Muscle of back (tissue), 11 donors: Measurements from ENCODE around the gene SND1. TPM values are rescaled to one million over a fixed set of nuclear protein-coding genes. Genes with fewer than 3 reads are reported as not detected.
"Not testable (repeated sequence)": the region's sequence is repeated elsewhere in the genome, so short reads cannot be mapped to it uniquely, and the experiment has no call there.

Experiments used
- DNase-seq, 3 donors: peaks; one replicate each; pipeline versions ENCODE4 v3.0.0 to v3.0.0-alpha.2; 2013
- polyA plus RNA-seq, 10 donors: library from polyadenylated mRNA; unstranded; fragments of 120-200 nt; gene quantifications; one replicate each; pipeline ENCODE4 v1.2.1, GENCODE V29; 2013; ENCODE audit not compliant: insufficient read length in 10 of 10

SND1 gene
- polyA plus RNA-seq, 10 donors = 79.0 to 120 (median 98.4) TPM

- no peak for DNase-seq
Measured at GRCh38 chr7:127650847-127651555, 993 bp upstream of the SND1 start.

- peak in 2 of 3 donors; percentile 7 to 43 for DNase-seq
Measured at GRCh38 chr7:127652333-127653248, 597 bp downstream of the SND1 start.

DNA sequence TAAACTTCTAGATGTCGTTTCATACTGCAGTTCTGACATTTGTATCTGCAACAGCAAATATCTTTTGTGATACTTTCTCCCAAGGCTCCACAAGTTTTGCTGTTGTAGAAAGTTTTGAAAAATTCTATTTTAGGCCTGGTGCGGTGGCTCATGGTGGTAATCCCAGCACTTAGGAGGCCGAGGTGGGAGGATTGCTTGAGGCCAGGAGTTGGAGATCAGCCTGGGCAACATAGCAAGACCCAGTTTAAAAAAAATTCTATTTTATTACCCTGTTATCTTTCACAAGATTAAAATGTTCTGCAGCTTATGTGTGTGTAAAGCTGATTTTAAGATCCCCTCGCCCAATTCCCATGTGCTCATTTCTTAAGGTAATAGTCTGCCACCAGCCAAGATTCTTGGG, 1.4 kb downstream of the SND1 start:
- no peak for DNase-seq

GRCh38 chr7:127654404-127655394, 2.7 kb downstream of the SND1 start:
- DNase-seq = peak in 1 of 3 donors; percentile 13

GRCh38 chr7:127655720-127656119, 3.7 kb downstream of the SND1 start:
- no peak for DNase-seq

DNA sequence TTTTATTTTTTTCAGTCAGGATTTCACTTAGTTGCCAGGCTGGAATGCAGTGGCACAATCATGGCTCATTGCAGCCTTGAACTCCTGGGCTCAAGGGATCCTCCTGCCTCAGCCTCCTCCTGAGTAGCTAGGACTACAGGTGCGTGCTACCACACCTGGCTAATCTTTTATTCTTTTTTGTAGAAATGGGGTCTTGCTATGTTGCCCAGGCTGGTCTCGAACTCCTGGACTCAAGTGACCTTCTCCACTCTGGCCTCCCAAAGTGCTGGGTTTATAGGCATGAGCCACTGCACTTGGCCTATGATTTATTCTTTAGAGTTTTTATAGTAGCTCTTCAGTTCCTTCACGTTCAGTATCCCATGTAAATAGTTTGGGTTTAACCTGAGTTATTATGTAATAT, 5.5 kb downstream of the SND1 start:
- no peak for DNase-seq

DNA sequence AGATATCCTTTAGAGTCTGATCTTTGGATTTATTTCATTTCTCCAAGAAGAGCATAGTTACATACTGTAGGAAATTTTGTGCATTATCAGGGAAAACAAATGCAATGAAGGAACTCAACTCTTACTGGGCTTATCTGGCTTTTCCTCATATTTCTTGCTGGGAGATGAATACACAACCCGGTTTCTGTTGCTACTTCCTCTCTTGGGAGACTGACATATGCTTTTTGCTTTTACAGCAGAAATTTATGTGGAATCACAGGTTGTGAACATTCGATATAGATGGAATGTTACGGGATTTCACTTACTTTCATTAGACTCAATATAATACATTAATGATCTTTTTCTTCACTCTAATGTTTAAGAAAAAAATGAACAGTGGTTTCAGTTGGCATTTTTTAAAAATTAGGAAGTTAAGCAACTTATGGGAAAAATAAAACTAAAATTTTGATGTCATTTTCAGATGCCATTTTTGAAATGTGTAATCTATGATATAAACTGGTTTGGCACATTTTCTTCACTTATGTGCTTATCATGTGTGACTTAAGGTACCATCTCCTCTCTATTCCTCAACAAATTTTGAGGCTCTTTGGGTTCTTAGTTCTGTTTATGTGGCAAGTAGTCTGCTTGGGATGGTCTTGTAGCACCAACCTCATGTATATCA, 7.1 kb downstream of the SND1 start:
- no peak for DNase-seq

DNA sequence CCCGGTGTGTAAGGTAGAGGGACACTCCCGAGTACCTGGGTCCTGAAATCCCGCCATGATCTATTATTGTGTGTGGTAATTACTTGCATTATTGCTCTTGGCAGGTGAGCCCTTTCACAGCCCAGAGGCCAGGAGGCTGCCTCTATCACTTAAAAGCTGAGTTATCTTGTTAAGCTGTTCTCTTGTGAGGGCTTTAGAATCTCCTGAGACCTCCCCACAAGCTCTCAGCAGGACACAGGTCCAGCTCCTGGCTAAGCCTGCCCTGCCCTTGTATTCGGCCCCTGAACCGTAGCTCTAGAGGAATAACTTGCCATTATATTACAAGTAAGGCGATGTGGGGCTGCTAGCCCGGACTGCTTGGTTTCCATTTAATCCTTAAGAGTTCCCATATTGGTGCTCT, 13.9 kb downstream of the SND1 start:
- no peak for DNase-seq

GRCh38 chr7:127666602-127667001, 14.6 kb downstream of the SND1 start:
- no peak for DNase-seq

DNA sequence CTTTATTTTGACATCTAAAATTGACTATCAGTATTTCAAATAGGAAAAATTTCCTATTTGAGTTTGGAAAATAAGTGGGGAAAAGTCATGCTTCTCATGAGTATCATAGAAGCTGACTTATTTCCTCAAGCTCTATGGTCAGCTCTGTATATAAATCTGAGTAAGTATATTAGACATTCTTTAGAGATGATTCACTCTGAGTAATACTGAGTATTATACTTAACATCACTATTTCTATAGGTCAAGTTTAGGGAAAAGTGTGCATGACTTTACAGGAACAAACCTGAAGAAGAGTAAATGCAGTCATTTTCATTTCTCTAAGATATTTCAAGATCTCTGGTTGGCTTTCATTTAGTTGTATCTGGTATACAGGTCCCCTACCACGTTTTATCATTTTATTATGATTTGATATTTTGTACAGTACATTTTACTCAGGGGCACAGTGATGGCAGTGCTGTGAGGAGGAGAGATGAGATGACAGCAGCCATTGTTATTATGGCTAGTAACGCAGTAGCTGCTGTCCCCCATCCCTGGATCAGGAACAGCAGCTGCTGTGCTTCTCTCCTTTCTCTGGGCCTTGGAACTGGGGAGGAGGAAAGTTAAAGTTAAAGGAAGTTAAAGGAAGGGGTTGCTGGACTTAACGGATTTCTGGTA, 15.2 kb downstream of the SND1 start:
- peak in 1 of 3 donors; percentile 40 for DNase-seq

DNA sequence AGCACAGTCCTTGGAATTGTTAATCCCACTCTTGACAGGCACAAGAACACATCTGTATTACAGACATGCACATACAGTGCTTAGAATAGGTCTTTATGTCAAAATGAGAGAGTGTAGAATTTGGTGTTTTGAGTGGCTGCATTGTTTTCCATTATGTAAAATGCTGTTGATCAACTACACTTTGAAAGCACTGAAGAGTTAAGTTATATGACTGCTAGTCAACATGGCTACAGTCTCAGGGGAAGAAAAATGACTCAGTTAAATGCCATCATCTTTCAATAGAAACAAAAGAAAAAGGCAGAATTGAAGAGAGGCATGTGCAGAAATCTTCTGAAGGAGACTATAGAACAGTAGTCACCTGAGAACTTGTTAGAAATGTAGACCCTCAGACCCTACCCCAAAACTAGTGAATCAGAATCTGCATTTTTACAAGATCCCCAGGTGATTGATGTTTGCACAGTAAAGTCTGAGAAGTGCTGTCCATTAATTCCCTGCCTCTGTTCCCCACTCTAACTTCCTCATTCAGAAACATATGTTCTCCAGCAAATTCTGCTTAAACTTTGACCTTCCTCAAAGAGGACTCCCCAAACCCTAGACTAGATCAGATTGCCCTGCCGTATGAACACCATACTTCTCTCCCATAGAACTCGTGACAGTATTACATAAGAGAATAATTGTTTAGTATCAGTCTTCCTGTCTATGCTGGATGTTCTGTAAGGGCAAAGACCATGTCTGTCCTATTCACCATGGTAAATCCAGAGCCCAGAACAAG, 16.0 kb downstream of the SND1 start:
- no peak for DNase-seq

GRCh38 chr7:127671341-127671740, 19.3 kb downstream of the SND1 start:
- DNase-seq = no peak

DNA sequence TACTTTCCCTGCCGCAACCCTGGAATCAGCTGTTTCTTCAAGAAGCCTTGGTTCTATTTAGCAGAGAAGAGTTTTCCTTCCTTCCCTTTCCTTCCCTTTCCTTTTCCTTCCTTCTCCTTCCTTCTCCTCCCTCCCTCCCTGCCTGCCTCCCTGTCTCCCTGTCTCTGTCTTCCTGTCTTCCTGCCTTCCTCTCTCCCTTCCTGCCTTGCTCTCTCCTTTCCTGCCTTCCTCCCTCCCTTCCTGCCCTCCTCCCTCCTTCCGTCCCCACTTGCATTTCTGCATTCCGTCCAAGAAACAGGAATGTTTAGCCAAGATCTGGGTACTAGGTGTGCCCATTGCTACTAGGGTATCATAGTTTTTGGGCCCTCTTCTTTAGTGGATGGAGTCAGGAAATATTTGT, 21.9 kb downstream of the SND1 start:
- DNase-seq = no peak

GRCh38 chr7:127674361-127674760, 22.4 kb downstream of the SND1 start:
- DNase-seq = no peak

DNA sequence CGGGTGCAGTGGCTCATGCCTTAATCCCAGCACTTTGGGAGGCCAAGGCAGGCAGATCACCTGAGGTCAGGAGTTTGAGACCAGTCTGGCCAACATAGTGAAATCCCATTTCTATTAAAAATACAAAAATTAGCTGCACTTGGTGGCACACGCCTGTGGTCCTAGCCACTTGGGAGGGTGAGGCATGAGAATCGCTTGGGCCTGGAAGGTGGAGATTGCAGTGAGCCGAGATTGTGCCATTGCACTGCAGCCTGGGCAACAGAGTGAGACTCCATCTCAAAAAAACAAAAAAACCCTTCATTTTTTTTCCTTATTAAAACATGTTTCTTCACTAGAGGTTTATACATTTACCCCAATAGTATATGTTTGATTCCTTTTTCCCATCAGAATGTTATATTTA, 22.9 kb downstream of the SND1 start:
- DNase-seq = not testable (repeated sequence)

- no peak for DNase-seq
Measured at GRCh38 chr7:127675721-127676120, 23.7 kb downstream of the SND1 start.

DNA sequence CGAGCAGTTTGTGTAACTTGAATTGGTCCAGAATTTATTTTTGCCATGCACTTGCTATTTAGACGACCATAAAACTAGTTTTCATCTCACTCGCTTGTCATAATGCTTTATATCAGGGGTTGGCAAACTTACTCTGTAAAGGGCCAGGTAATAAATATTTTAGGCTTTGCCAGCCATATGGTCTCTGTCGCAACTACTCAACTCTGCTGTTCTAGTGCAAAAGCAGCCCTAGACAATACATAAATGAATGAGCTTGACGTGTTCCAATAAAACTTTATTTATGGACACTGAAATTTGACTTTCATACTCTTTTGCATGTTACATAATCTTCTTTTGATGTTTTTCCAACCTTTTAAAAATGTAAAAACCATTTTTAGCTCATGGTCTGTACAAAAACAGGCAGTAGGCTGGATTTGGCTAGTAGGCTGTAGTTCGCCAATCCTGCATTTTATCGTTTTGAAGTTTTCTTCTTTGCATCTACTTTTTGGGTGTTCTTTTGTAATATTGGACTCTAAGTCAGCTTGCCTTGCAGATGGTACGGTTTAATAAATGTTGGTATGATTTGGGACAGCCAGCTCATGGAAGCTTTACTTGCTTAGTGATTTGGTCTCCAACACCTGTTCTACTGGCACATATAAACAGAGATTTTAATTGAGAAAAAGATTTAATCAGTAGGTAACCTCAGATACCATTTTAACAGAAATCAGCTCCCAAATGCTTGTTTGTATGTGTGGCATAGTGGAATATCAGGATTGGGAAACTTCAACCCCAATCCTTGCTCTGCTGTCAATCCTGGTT, 25.6 kb downstream of the SND1 start:
- no peak for DNase-seq

DNA sequence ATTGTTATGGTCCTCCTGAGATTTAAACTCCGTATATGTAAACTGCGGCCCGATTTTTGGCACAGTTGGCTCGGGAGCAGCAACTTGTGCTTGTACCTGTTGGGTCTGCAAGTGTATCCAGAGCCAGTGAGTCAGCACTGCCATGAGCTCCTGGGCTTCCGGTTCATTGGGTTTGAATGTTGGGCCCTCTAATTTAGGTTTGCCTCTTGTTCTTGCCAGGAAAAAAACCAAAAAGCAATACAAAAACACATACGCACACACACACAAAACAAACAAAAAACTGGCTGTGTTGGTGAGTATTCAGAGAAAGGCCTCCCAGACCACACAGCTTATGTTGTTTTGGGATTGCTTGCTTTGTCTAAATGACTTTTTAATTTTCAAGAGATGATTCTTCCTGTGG, 26.3 kb downstream of the SND1 start:
- no peak for DNase-seq

DNA sequence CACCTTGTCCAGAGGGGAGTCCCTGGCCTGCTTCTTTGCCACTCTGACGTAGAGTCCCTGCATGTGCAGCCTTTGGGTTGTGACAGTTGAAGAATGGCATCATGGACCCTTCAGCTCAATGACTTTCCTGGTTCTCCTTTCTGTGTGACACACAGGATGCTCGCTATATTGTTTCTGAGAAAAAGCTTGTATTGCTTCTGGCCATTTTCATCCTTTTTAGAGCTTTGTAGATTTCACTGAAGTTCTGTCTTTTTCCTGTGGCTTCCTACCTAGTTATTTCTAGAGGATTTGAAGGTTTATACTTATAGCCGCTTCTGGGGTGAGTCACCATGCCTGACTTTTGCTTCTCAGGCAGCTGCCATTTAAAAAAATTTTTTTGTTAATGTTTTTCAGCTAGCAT, 27.0 kb downstream of the SND1 start:
- DNase-seq = no peak
